ENCODE measurements around the gene DSTN.

Gene DSTN

DNA sequence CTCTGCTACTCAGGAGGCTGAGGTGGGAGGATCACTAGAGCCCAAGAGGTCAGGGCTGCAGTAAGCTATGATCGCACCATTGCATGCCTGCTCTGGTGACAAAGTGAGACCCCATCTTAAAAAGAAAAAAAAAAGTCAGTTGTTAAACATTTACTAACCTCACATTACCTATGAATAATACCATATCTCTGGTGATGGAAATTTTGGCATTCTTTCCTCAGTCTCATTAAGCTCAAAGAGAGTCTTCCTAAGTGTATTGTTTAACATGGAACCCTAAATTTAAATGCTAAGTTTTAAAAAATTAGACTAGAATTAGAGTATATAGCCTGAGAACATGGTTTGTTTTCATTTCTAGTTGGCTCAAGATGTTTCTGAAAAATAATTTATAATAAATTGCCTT, 27.4 kb upstream of the DSTN start:
- in situ Hi-C loops (cut with HindIII; ENCODE audit: low sequenced_read_pairs) = no loop called here

DNA sequence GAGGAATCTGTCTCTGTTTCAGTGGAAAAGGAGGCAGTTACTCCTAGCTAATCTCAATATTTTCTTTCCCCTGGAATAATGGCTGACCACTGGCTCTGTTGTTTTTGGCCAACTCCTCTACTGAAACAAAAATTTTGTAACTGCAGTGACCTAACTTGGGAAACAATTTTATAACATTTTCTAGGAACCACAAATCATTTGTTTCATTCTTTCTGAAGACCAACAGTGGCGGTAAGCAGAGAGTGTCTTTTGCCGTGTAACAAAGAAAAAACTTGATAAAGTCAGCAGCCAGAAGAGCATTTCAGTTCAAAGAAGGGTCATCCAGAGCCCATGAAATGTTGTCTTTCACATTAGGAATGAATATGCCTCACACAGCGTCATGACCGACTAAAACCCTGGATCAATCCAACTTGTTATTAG, 26.9 kb upstream of the DSTN start:
- no peak overlapping the region for H3K4me3 ChIP-seq (ENCODE audit: low read depth, low read length)
- in situ Hi-C loops (cut with HindIII; ENCODE audit: low sequenced_read_pairs) = no loop called here
- DNase-seq (ENCODE audit: low read depth, low spot score) = peak; percentile 96
- TF ChIP-seq, protein P1, sequence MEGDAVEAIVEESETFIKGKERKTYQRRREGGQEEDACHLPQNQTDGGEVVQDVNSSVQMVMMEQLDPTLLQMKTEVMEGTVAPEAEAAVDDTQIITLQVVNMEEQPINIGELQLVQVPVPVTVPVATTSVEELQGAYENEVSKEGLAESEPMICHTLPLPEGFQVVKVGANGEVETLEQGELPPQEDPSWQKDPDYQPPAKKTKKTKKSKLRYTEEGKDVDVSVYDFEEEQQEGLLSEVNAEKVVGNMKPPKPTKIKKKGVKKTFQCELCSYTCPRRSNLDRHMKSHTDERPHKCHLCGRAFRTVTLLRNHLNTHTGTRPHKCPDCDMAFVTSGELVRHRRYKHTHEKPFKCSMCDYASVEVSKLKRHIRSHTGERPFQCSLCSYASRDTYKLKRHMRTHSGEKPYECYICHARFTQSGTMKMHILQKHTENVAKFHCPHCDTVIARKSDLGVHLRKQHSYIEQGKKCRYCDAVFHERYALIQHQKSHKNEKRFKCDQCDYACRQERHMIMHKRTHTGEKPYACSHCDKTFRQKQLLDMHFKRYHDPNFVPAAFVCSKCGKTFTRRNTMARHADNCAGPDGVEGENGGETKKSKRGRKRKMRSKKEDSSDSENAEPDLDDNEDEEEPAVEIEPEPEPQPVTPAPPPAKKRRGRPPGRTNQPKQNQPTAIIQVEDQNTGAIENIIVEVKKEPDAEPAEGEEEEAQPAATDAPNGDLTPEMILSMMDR (IDR thresholded peaks at IDR 0.05; ENCODE audit: low read depth, low read length) = no peak

More for the DNA sequence above, 27.4 kb upstream of the DSTN start:
- H3K4me3 ChIP-seq (ENCODE audit: low read depth, low read length) = no peak overlapping the region
- no peak for DNase-seq (ENCODE audit: low read depth, low spot score)
- TF ChIP-seq, protein P1 (IDR thresholded peaks at IDR 0.05; ENCODE audit: low read depth, low read length) = no peak

DNA sequence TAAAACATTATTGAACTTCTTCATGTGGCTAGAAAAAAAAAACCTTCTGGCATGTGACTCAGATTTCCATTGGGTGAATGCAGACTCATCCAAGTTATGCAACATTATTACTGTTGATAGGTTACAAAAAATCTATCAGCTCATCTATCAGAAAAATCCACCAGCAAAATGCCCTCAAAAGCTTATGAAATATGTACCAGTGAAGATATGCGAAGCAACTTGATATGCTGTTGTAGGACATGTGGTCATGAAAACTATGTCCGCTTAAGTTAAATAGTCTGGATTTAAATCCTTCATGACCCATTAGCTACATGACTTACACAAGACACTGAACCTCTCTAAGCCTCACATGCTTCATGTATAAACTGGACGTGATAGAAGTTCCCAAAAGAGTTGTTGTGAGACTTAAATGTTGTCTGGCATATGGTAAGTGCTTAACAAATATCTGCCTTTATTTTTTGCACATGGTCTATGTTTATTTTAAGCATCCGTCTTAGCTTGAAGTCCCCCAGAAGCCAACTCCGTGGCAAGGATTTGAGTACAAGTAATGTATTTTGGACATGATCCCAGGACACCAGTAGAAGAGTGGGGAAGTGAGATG, 26.2 kb upstream of the DSTN start:
- TF ChIP-seq, protein P1 (IDR thresholded peaks at IDR 0.05; ENCODE audit: low read depth, low read length) = no peak
- in situ Hi-C loops (cut with HindIII; ENCODE audit: low sequenced_read_pairs) = no loop called here
- no peak overlapping the region for H3K4me3 ChIP-seq (ENCODE audit: low read depth, low read length)
- DNase-seq (ENCODE audit: low read depth, low spot score) = peak; percentile 78

DNA sequence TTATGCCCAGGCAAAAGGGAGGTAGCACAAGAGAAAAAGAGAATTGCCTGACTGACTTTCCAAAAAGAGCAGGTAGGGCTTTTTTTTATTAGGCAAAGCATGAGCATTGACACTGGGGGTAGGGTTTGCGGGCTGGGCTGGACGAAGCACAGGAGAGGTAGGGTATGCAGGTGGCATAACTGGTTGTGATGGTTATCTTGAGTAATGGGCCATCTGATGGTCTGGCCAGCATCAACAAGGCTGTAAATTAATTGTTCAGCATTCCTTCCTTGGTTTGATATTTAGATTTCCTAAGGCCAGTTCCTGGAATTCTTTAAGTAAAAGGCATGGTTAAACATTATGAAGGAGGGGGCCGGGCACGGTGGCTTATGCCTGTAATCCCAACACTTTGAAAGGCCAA, 24.7 kb upstream of the DSTN start:
- H3K4me3 ChIP-seq (ENCODE audit: low read depth, low read length) = no peak overlapping the region
- TF ChIP-seq, protein P1 (IDR thresholded peaks at IDR 0.05; ENCODE audit: low read depth, low read length) = no peak
- in situ Hi-C loops (cut with HindIII; ENCODE audit: low sequenced_read_pairs) = no loop called here

DNA sequence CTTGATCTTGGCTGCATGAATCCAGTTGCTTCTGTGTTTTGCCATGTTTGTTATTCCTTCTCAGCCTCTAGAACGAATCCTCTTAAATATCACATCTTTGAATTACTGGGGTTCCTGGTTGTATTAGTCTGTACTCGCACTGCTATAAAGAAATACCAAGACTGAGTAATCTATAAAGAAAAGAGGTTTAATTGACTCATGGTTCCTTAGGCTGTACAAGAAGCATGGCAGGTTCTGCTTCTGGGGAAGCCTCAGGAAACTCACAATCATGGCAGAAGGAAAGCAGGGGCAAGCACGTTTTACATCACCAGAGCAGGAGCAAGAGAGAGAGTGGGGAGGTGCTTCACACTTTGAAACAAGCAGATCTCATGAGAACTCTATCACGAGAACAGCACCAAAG, 20.7 kb upstream of the DSTN start:
- in situ Hi-C loops (cut with HindIII; ENCODE audit: low sequenced_read_pairs) = no loop called here
- no peak overlapping the region for H3K4me3 ChIP-seq (ENCODE audit: low read depth, low read length)
- TF ChIP-seq, protein P1 (IDR thresholded peaks at IDR 0.05; ENCODE audit: low read depth, low read length) = no peak
- DNase-seq (ENCODE audit: low read depth, low spot score) = no peak

More for the DNA sequence above, 24.7 kb upstream of the DSTN start:
- no peak for DNase-seq (ENCODE audit: low read depth, low spot score)

DNA sequence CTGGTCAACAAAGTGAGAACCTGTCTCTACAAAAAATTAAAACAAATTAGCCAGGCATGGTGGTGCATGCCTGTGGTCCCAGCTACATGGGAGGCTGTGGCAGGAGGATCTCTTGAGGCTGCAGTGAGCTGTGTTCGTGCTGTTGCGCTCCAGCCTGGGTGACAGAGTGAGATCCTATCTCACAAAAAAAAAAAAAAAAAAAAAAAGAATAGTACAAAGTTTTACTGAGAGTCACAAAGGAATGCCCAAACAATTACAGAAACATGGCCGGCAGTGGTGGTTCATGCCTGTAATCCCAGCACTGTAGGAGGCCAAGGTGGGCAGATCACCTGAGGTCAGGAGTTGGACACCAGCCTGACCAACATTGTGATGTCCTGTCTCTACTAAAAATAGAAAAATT, 14.8 kb upstream of the DSTN start:
- TF ChIP-seq, protein P1 (IDR thresholded peaks at IDR 0.05; ENCODE audit: low read depth, low read length) = no peak

More for the DNA sequence above, 14.8 kb upstream of the DSTN start:
- in situ Hi-C loops (cut with HindIII; ENCODE audit: low sequenced_read_pairs) = no loop called here
- H3K4me3 ChIP-seq (ENCODE audit: low read depth, low read length) = no peak overlapping the region
- DNase-seq (ENCODE audit: low read depth, low spot score) = no peak

Measured in astrocyte of the spinal cord (primary cell).